IPS-NIHi7 (cell line): Measurements from ENCODE around the gene MBD1.
A peak's percentile ranks its signal among the peaks of the same experiment; 100 is the strongest.
"Not testable (repeated sequence)": the region's sequence is repeated elsewhere in the genome, so short reads cannot be mapped to it uniquely, and the experiment has no call there.

Source experiments
- DNase-seq: peaks from one replicate; pipeline ENCODE4 v3.0.0; 2012; ENCODE audit warnings: mixed read lengths; ENCODE audit errors: extremely low spot score

The MBD1 gene

GRCh38 chr18:50281295-50281971 lies at the start of gene MBD1:
Gene MBD1 (minus strand): TSS chr18:50281523. CDS start chr18:50279992, 1,531 bp downstream.
- DNase-seq: peak; percentile 96

GRCh38 chr18:50330176-50330575 lies 48.9 kb upstream of the MBD1 start:
- DNase-seq: no peak

GRCh38 chr18:50327983-50328382 lies 46.7 kb upstream of the MBD1 start:
- DNase-seq: no peak

GRCh38 chr18:50320719-50321118 lies 39.4 kb upstream of the MBD1 start:
- DNase-seq: no peak

- DNase-seq: no peak
These were observed 34.0 kb upstream of the MBD1 start for GRCh38 chr18:50315100-50315871.

GRCh38 chr18:50313873-50314460 lies 32.6 kb upstream of the MBD1 start:
- DNase-seq: no peak

GRCh38 chr18:50313031-50313607 lies 31.8 kb upstream of the MBD1 start:
- no peak for DNase-seq

- no peak for DNase-seq
These were observed 31.1 kb upstream of the MBD1 start for GRCh38 chr18:50312296-50313030.

GRCh38 chr18:50311650-50312049 lies 30.3 kb upstream of the MBD1 start:
- no peak for DNase-seq

- no peak for DNase-seq
These were observed 28.8 kb upstream of the MBD1 start for GRCh38 chr18:50310080-50310479.

GRCh38 chr18:50308851-50309250 lies 27.5 kb upstream of the MBD1 start:
- not testable (repeated sequence) for DNase-seq

- DNase-seq: peak; percentile 97
These were observed 26.6 kb upstream of the MBD1 start for GRCh38 chr18:50307738-50308470.

- DNase-seq: no peak
These were observed 26.0 kb upstream of the MBD1 start for GRCh38 chr18:50307400-50307737.

GRCh38 chr18:50306944-50307343 lies 25.6 kb upstream of the MBD1 start:
- no peak for DNase-seq

GRCh38 chr18:50301074-50301473 lies 19.8 kb upstream of the MBD1 start:
- DNase-seq: no peak

- no peak for DNase-seq
These were observed 18.5 kb upstream of the MBD1 start for GRCh38 chr18:50299626-50300388.

GRCh38 chr18:50298443-50299284 lies 17.3 kb upstream of the MBD1 start:
- no peak for DNase-seq

GRCh38 chr18:50297621-50298442 lies 16.5 kb upstream of the MBD1 start:
- peak; percentile 79 for DNase-seq

- no peak for DNase-seq
These were observed 11.7 kb upstream of the MBD1 start for GRCh38 chr18:50293039-50293438.
